Caco-2 (cell line): ENCODE data around the gene PI4K2A. TPM values are rescaled to one million over a fixed set of nuclear protein-coding genes. Genes with fewer than 3 reads are reported as not detected.

Experiments
- BruUV-seq: library from RNA; stranded (reverse); fragments of 400-500 nt; replicated peaks from 2 replicates; lab custom pipeline; 2021; lab: Mats Ljungman, UMichigan
- CTCF ChIA-PET: fragments of 300-600 bp; sonication (Branson Sonifier 250); formaldehyde crosslinking; loops from one replicate; lab custom pipeline; 2022; ENCODE audit warnings: antibody characterized with exemption; lab: Charles Lee
- POLR2A ChIA-PET: fragments of 300-600 bp; sonication (Branson Sonifier 250); formaldehyde crosslinking; loops from one replicate; lab custom pipeline; 2022; ENCODE audit warnings: antibody characterized with exemption; lab: Charles Lee
- DNase-seq, 2 experiments: peaks; one replicate each; pipeline versions ENCODE4 v3.0.0 to v3.0.0-alpha.2; 2020 to 2022
- H3K27me3 ChIP-seq: replicated peaks from 2 replicates; pipeline ENCODE4 v1.6.0; 2011; ENCODE audit warnings: low read length; ENCODE audit not compliant: control insufficient read depth, insufficient read depth
- H3K36me3 ChIP-seq: 2 replicates; pipeline ENCODE4 v1.5.1; 2011; ENCODE audit warnings: low read length; ENCODE audit not compliant: control insufficient read depth, insufficient read depth
- H3K4me1 ChIP-seq: fragments of 250-450 bp; sonication (Bioruptor Pico); 2 replicates; pipeline ENCODE4 v1.5.1; 2020; ENCODE audit warnings: mild to moderate bottlenecking
- H3K4me3 ChIP-seq: 2 replicates; pipeline ENCODE4 v1.5.1; 2011; ENCODE audit warnings: low read depth, mild to moderate bottlenecking, control low read depth, low read length
- H3K9me3 ChIP-seq: fragments of 250-450 bp; sonication (Bioruptor Pico); 2 replicates; pipeline ENCODE4 v1.5.1; 2020; ENCODE audit warnings: mild to moderate bottlenecking, moderate library complexity
- H3K27ac Mint-ChIP-seq: one replicate; pipeline ENCODE4 v1.8.0; 2022; ENCODE audit warnings: mixed read lengths; ENCODE audit not compliant: unreplicated experiment
- H3K27me3 Mint-ChIP-seq: one replicate; pipeline ENCODE4 v1.8.0; 2022; ENCODE audit warnings: mixed read lengths; ENCODE audit not compliant: insufficient read depth, unreplicated experiment
- H3K36me3 Mint-ChIP-seq: one replicate; pipeline ENCODE4 v1.8.0; 2022; ENCODE audit warnings: mild to moderate bottlenecking, mixed read lengths; ENCODE audit not compliant: insufficient read depth, unreplicated experiment
- H3K4me1 Mint-ChIP-seq: one replicate; pipeline ENCODE4 v1.8.0; 2022; ENCODE audit warnings: low read depth, mixed read lengths; ENCODE audit not compliant: unreplicated experiment
- H3K4me3 Mint-ChIP-seq: one replicate; pipeline ENCODE4 v1.8.0; 2022; ENCODE audit warnings: mild to moderate bottlenecking, moderate library complexity, mixed read lengths; ENCODE audit not compliant: unreplicated experiment
- H3K9me3 Mint-ChIP-seq: one replicate; pipeline ENCODE4 v1.8.0; 2022; ENCODE audit warnings: mixed read lengths; ENCODE audit not compliant: unreplicated experiment
- CTCF ChIP-seq, 2 experiments: fragments of 200-600 bp in 1 of 2; IDR thresholded peaks; 1 replicate in 1 of 2; 2 replicates in 1 of 2; pipeline versions ENCODE4 v1.5.1 to v1.8.0; 2011 to 2022; ENCODE audit warnings: antibody characterized with exemption in 1 of 2, control low read depth in 1 of 2, inconsistent platforms in 1 of 2, low read depth in 1 of 2, low read length in 1 of 2, mild to moderate bottlenecking in 1 of 2, moderate library complexity in 1 of 2; ENCODE audit not compliant: insufficient read depth in 1 of 2, severe bottlenecking in 1 of 2, unreplicated experiment in 1 of 2
- intact Hi-C: fragments of 100-400 bp; cut with micrococcal nuclease; formaldehyde crosslinking; loops from one replicate; pipeline ENCODE4 v1.10.0; 2022; ENCODE audit not compliant: unreplicated experiment
- total RNA-seq: library from RNA; stranded (reverse); gene quantifications from 2 replicates; pipeline ENCODE4 v1.2.3, GENCODE V29; 2022

PI4K2A gene
- total RNA-seq, 1 experiment from 2014 or later = 27.3 TPM

- no peak for DNase-seq
- H3K4me1 ChIP-seq = 0 out of 2 replicates have a peak, but pooled peaks cover 3% of the 10 kb centered on the region
- H3K27me3 ChIP-seq = no peaks in the 10 kb centered on the region
- no peak for TF ChIP-seq CTCF (IDR thresholded peaks at IDR 0.05; ENCODE audit: insufficient read depth in 1 of 2, low read depth in 1 of 2, low read length in 1 of 2, severe bottlenecking in 1 of 2, unreplicated experiment in 1 of 2)
- H3K9me3 Mint-ChIP-seq = no peaks in the 10 kb centered on the region
- POLR2A ChIA-PET = interaction anchor here (0.9 to 1.0 kb wide), 2 partner anchors 10 to 37 kb away, joined by 4 to 5 read pairs; partner anchors contain the start of genes AVPI1 and MARVELD1
- H3K4me3 ChIP-seq = no peak overlapping the region
- H3K4me3 Mint-ChIP-seq = no peak overlapping the region
- H3K27ac Mint-ChIP-seq = no peak overlapping the region
- intact Hi-C loops = no loop called here
- no peaks in the 10 kb centered on the region for H3K9me3 ChIP-seq
- peaks cover 14% of the 10 kb centered on the region for H3K4me1 Mint-ChIP-seq
- CTCF ChIA-PET = interaction anchor here (0.6 to 2.1 kb wide), 5 partner anchors 10 to 40 kb away, joined by 3 to 9 read pairs (median 7); partner anchors contain the start of gene MARVELD1
- no peaks in the 10 kb centered on the region for H3K27me3 Mint-ChIP-seq
- no TSS peak for BruUV-seq
- no peaks in the 10 kb centered on the region for H3K36me3 Mint-ChIP-seq
- H3K36me3 ChIP-seq = no peaks in the 10 kb centered on the region
Measured at GRCh38 chr10:97724341-97724941, 84.0 kb downstream of the PI4K2A start.

Other genes starting within 250 kb of the PI4K2A start
- gene RRP12, start 239.3 kb upstream of the PI4K2A start, total RNA-seq = 69.3 and 70.5 TPM in 2 replicates
- 412 and 462 TPM in 2 replicates for gene PGAM1, start 214.5 kb upstream of the PI4K2A start, total RNA-seq
- gene EXOSC1, start 194.7 kb upstream of the PI4K2A start, total RNA-seq = 77.5 and 84.7 TPM in 2 replicates
- gene ZDHHC16, start 194.5 kb upstream of the PI4K2A start, total RNA-seq = 43.5 and 48.3 TPM in 2 replicates
- gene MMS19, start 142.2 kb upstream of the PI4K2A start, total RNA-seq = 105 and 112 TPM in 2 replicates
- 11.4 and 11.7 TPM in 2 replicates for gene UBTD1, start 141.7 kb upstream of the PI4K2A start, total RNA-seq
- gene ANKRD2, start 67.9 kb upstream of the PI4K2A start, total RNA-seq = 0.23 TPM in 1 of 2 replicates, not detected in the other
- gene HOGA1, start 56.3 kb upstream of the PI4K2A start, total RNA-seq = 0.50 and 0.67 TPM in 2 replicates
- gene C10orf62, start 51.0 kb upstream of the PI4K2A start, total RNA-seq = not detected in 2 replicates
- 9.7 and 12.6 TPM in 2 replicates for gene MORN4, start 7.2 kb upstream of the PI4K2A start, total RNA-seq
- gene AVPI1, start 46.6 kb downstream of the PI4K2A start, total RNA-seq = 16.1 and 17.1 TPM in 2 replicates
- gene MARVELD1, start 73.1 kb downstream of the PI4K2A start, total RNA-seq = 19.6 and 22.6 TPM in 2 replicates
- gene ZFYVE27, start 96.5 kb downstream of the PI4K2A start, total RNA-seq = 41.3 and 41.6 TPM in 2 replicates
- gene SFRP5, start 131.3 kb downstream of the PI4K2A start, total RNA-seq = 1.0 and 1.1 TPM in 2 replicates
- 0.21 and 0.36 TPM in 2 replicates for gene GOLGA7B, start 209.2 kb downstream of the PI4K2A start, total RNA-seq